Measurements from ENCODE around the gene GJA8. TPM values are rescaled to one million over a fixed set of nuclear protein-coding genes. Genes with fewer than 3 reads are reported as not detected.
"Not testable (repeated sequence)": the region's sequence is repeated elsewhere in the genome, so short reads cannot be mapped to it uniquely, and the experiment has no call there.

GJA8 gene
- not detected for total RNA-seq

DNA sequence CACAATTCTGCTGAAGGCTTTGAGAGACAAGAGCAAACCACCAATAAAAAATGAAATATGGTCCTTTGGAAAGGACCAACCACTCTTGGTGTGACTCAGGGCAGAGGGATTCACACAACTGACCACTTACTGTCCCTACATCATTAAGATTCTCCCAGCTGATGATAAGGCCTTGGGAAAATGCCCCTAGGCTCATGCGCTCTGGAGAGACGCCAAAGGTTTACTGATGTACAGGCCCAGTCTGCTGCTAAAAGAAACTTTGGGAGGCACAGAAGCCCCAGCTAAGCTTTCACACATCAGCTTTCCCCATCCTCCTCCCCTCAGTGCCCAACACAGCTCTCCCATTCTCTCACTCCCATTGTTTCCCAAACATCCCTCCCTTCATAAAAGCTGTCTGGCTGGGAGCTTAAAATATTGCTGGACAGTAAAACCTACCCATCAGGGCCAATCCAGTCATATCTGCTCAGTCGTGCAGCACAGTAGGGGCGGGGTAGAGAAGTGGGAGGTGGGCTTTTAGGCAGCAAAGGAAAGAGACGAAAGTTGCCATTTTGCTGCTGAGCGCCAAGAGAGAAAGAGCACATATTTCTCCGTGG, at the start of gene GJA8:
TSS of gene GJA8 (plus strand) at position 543 of the 593 bp plus-strand sequence. CDS start 5,161 bp downstream, outside the sequence.
- POLR2A ChIA-PET = no interaction called here

DNA sequence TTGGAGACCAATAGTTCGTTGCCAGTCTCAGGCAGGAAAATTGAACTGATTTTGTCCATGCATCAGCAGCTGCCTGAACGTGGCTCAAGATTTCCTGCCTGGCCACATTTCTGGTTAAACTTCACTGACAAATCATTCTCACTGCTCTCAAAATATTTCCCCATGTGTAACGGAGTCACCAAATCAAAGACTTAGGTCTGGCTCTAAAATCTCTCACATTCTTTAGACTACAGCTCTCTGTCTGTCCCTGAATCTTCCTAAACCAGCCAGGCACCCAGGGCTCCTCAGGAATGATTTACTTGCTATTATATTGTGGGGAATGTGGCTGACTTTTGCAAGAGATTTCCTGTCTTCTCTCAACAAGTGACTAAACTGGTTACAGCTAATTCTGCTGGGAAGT, 49.2 kb upstream of the GJA8 start:
- POLR2A ChIA-PET = no interaction called here
- CTCF ChIA-PET = no interaction called here

More for the DNA sequence above, at the start of gene GJA8:
- CTCF ChIA-PET = interaction anchor here (2.2 kb wide), 1 partner anchor 10 kb away, joined by 10 read pairs; no protein-coding TSS in a partner anchor

DNA sequence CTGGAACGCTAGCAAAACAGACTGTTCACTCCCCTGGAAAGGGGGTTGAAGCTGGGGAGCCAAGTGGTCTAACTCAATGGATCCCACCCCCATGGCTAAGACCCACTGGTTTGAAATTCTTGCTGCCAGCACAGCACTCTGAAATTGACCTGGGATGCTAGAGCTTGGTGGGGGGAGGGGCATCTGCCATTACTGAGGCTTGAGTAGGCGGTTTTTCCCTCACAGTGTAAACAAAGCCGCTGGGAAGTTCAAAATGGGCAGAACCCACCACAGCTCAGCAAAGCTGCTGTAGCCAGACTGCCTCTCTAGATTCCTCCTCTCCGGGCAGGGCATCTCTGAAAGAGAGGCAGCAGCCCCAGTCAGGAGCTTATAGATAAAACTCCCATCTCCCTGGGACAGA, 47.6 kb upstream of the GJA8 start:
- POLR2A ChIA-PET, CTCF ChIA-PET: not testable (repeated sequence)

DNA sequence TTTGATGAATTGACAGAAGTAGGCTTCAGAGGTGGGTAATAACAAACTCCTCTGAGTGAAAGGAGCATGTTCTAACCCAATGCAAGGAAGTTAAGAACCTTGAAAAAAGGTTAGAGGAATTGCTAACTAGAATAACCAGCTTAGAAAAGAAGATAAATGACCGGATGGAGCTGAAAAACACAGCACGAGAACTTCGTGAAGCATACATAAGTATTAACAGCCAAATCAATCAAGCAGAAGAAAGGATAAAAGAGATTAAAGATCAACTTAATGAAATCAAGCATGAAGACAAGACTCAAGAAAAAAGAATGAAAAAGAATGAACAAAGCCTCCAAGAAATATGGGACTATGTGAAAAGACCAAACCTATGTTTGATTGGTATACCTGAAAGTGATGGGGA, 46.6 kb upstream of the GJA8 start:
- POLR2A ChIA-PET, CTCF ChIA-PET: not testable (repeated sequence)

DNA sequence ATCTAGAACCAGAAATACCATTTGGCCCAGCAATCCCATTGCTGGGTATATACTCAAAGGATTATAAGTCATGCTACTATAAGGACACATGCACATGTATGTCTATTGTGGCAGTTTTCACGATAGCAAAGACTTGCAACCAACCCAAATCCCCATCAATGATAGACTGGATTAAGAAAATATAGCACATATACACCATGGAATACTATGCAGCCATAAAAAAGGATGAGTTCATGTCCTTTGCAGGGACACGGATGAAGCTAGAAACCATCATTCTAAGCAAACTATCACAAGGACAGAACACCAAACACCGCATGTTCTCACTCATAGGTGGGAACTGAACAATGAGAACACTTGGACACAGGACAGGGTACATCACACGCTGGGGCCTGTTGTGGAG, 35.4 kb upstream of the GJA8 start:
- CTCF ChIA-PET, POLR2A ChIA-PET: not testable (repeated sequence)

DNA sequence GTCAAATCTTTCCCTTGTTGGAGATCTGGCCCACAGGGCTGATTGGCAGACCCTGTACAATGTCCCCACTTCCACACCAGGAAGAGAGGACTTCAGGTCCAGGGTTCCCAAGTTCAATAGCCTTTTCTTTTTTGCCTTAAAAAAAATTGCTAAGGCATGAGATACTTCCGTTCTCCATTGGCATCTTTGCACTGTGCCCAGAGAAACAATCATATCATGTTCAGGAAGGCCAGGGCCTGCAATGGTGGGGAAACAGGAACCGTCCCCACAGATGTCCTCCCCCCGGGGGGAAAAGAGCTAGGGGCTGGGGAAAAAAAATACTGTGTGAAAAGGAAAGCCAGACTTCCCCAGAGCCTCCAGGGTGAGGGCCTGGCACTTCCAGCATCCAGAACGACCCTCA, 24.6 kb upstream of the GJA8 start:
- ChIA-PET CTCF (no interaction called here), POLR2A (no interaction called here)

DNA sequence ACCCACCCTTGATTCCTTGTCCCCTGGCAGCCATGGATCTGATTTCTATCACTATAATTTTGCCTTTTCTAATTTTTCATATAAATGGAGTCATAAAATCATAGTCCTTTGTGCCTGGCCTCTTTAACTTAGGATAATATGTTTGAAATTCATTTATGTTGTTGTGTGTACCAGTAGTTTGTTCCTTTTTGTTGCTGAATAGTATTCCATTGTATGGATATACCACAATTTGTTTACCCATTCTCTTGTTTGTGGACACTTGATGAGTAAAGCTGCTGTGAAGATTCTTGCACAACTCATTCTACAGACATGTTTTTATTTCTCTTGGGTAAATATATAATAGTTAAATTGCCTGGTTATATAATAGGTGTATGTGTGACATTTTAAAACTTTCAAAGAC, 22.7 kb upstream of the GJA8 start:
- POLR2A ChIA-PET = no interaction called here
- CTCF ChIA-PET = no interaction called here

DNA sequence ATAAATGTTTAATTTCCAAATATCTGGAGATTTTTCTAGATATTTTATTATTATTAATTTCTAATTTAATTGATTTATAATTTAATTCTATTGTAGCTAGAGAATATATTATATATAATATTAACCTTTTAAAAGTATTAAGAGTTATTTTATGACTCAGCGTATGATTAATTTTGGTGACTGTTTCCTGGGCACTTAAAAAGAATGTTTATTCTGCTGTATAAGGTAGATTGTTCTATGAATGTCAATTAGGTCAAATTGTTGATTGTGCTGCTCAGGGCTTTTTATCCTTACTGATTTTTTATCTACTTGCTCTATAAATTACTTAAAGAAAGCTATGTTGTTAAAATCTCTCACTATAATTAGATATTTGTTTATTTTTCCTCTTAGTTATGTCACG, 20.1 kb upstream of the GJA8 start:
- ChIA-PET POLR2A (no interaction called here), CTCF (interaction anchor here (0.8 kb wide), 1 partner anchor 10 kb away, joined by 3 read pairs; no protein-coding TSS in a partner anchor)

DNA sequence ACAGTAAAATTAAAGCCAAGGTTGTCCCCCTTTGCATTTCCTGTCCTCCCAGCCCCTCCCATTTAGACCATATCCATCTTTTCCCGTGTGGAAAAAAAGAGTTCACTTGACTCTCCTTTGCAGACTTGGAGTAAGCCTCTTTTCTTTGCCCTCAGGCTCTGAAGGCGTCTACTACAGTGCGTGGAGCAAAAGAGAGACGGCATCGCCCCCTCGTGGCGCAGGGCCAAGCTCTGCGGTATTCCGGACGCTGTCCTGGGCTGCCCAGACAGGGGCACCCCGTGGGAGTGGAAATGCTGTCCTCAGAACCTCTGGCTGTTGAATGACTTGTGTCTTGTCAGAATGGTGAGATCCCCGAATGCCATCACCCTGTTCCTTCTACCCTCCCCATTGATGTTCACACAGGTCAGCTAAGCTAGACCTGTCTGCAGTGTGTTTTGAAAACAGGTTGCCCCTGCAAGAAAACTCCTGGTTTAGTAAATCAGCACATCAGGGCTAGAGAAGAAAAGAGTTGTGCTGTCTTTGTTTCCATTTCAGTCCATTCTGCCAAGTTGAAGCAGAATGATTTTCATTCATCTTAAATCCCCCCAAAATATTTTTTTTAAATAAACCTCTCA, 12.3 kb upstream of the GJA8 start:
- CTCF ChIA-PET = interaction anchor here (0.7 kb wide), 1 partner anchor 186 kb away, joined by 3 read pairs; no protein-coding TSS in a partner anchor
- POLR2A ChIA-PET = no interaction called here

DNA sequence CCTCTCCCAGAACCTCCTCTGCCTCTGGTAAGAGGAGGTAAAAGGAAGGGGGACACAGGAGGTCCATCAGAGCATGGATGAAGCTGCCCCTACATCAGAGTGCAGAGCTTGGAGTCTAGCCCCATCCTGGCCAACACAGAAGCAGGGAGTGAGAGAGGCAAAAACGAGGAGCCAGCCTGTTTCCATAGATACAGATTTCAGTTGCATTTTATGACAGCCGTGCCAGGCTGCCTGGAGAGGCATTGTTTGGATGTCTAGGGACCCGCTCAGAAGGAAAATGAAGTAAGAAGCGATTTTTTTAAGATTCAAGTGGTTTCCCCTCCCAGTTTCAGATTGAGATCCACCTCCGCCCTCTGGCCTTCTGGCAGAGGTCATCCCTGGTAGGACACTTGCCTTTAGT, 11.5 kb upstream of the GJA8 start:
- ChIA-PET CTCF (no interaction called here), POLR2A (no interaction called here)

DNA sequence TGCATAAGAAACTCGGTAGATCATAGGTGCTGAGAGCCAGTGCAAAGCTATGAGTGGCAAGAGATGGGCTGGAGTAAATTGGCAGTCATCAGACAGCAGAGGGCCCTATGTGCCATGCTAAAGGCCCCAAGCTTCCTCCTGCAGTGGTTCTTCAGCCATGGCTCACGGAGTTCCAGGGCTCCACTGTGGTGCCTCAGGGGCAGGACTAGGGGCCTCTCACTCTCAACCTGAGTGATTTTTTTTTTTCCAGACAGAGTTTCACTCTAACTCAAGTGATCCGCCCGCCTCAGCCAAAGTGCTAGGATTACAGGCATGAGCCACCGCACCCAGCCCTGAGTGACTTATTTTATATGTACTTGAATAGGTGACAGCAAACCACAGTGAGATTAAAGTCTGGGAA, 10.4 kb upstream of the GJA8 start:
- ChIA-PET POLR2A (no interaction called here), CTCF (interaction anchor here (0.5 to 1.8 kb wide), 9 partner anchors 10 to 361 kb away, joined by 3 to 10 read pairs (median 4); partner anchors contain the start of gene GJA8)

DNA sequence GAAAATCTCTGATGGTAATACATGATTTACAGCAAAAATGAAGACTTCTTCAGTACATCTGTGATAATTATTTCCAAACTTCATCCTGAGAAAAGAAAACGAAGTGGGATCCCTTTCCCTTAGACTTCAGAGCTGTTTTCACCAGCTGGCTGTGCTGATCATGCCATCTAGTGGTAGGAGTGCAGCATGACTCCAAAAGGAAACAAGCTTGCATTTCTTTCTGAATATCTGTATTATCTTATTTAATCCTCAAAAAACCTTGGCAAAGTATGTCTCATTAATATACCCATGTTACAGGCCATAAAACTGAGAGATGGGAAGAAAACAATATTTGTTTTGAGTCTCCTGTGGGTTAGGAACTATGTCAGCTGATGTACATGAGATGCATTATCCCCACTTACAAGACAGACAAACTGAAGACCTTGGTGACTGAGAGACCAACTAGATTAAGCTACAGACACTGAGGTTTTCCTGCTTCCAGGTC, 9.8 kb upstream of the GJA8 start:
- POLR2A ChIA-PET = no interaction called here
- CTCF ChIA-PET = interaction anchor here (0.5 to 1.8 kb wide), 14 partner anchors 10 to 255 kb away, joined by 3 to 10 read pairs (median 3); partner anchors contain the start of genes ACP6 and GJA8

DNA sequence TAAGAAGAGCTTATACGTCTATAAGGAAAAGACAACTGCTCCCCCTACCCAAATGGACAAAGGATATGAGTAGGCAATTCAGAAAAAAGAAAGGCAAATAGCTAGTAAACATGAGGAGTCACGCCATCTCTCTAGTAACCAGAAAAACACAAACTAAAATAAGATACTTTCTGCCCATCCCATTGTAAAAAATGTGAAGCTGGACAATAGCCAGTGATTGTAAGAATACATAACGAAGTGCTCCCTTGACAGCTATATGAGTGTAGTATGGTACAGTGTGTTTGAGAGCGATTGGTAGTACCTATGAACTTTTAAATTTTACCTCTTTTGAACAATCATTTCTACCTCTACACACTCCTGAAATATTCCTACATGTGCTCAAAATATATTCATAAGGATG, 7.5 kb upstream of the GJA8 start:
- POLR2A ChIA-PET = no interaction called here
- CTCF ChIA-PET = no interaction called here

DNA sequence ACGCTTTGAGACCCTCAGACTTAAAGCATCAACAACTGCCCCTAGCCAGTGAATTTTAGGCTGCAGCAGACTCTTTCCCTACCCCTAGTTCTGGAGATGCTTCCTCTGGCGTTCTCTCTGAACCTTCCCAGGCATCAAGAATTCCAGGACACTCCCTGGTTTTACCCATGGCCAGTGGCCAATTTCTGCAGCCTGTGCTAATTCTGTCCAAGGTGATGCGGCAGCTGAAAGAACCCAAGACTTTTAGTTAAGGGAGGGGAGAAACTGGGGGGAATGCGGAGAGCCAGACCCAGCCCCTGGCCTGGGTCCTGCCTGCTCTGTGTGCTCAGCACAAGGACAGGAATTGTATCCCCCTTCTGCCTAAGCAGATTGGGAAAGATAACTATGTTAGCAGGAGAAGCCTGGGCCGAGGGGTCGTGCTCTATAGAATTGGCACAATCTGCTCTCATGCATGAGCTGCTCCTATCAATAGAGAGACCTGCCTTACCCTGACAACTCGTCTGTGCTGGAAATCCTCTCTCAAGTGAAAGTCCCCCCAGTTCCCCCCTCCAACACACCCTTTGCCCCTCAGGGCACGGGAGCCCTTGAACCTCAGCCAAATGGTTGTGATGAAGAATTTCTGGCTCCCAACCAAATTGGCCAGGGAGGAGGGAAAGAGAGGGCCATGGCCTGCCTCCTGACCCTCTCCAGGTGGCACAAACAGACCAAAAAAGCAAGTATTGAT, 5.4 kb upstream of the GJA8 start:
- CTCF ChIA-PET = no interaction called here
- POLR2A ChIA-PET = no interaction called here

DNA sequence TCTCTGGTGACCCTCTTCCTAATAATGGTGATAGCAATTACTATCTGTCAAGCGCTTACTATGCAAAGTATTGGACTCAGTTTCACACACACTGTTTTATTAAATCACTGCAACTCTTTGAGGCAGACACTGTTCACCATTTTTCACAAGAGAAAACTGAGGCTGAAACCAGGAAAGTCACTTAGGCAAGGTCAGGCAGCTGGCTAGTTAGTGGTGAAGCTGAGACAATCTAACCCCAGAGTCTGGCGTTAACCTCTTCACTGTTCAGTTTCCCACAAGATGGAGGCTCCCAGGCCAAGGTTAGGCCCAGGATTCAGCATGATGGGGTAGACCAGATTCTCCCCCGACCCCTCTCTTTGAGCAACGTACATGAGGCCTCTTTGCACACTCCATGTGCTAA, 4.8 kb upstream of the GJA8 start:
- CTCF ChIA-PET = no interaction called here
- POLR2A ChIA-PET = no interaction called here

DNA sequence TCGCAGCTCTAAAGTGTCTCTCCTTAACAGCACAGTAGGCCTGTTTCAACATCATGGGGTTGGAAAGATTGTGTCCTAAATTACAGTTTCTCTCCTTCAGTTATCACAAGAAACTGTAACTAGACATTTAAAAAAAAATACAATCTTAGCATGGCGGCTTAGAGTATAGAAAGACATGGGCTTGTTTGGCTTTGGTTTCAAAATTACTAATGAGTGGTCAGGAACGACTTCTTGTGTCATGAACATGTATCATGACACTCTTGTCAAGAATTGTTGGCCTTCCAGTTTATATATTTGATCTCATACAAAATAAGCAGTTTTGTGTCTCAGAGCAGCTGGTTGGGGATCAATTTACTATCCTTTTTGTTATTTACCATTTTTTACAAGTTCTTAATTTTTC, 2.1 kb downstream of the GJA8 start:
- POLR2A ChIA-PET = no interaction called here
- CTCF ChIA-PET = interaction anchor here (2.2 kb wide), 1 partner anchor 12 kb away, joined by 10 read pairs; no protein-coding TSS in a partner anchor

DNA sequence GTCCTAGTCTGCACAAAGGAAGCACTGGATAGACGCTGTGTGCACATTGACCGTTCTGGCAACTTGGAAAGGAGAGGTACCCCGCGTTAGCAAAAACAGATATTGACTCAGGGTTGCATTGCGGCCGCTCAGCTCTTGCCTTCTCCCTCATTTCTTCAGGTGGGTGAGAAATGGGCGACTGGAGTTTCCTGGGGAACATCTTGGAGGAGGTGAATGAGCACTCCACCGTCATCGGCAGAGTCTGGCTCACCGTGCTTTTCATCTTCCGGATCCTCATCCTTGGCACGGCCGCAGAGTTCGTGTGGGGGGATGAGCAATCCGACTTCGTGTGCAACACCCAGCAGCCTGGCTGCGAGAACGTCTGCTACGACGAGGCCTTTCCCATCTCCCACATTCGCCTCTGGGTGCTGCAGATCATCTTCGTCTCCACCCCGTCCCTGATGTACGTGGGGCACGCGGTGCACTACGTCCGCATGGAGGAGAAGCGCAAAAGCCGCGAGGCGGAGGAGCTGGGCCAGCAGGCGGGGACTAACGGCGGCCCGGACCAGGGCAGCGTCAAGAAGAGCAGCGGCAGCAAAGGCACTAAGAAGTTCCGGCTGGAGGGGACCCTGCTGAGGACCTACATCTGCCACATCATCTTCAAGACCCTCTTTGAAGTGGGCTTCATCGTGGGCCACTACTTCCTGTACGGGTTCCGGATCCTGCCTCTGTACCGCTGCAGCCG, 5.4 kb downstream of the GJA8 start:
- CTCF ChIA-PET = no interaction called here
- POLR2A ChIA-PET = no interaction called here

DNA sequence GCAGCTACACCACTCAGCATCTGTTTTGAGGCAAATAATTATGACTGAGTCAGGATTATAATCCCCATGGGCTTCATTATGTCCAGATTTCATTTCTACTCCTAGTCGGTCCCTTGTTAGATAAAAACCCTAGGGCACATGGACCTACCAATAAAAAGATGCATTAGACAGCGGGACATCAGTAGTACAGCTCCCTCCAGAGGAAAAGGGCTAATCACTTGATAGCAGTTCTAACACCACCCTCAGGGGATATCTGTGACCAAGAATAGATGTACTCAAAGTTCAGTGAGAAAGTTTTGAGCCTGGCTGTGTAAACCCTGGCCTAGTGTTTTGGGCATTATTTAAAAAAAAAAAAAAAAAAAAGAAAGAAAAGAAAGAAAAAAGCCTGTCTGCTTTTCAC, 10.0 kb downstream of the GJA8 start:
- POLR2A ChIA-PET = no interaction called here
- CTCF ChIA-PET = no interaction called here

DNA sequence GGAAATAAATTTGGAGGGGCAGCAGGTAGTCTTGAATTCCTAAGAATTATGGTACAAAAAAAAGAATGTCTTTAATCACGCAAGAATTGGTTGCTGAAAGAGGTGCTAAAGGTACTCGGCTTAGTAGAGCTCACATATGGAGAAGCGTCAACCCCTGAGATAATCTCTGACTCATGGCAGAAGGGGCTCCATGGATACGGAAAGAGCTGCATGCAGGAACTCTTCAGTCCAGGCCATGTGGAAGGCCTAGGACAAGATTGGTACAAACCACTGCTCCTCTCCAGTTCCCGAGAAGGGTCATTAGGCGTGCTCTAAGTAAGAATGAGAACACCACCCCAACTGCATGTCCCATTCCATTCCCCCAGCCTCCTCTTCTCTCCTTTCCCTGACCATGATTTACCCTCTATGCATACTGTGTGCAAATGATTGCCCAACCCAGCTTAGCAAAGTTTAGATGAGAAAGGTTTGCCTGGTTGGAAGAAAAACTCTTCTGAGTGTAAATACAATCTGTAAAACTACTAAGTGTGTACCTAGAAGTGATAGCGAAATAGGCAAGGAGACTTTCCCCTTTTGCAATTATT, 10.9 kb downstream of the GJA8 start:
- CTCF ChIA-PET = no interaction called here
- POLR2A ChIA-PET = no interaction called here

DNA sequence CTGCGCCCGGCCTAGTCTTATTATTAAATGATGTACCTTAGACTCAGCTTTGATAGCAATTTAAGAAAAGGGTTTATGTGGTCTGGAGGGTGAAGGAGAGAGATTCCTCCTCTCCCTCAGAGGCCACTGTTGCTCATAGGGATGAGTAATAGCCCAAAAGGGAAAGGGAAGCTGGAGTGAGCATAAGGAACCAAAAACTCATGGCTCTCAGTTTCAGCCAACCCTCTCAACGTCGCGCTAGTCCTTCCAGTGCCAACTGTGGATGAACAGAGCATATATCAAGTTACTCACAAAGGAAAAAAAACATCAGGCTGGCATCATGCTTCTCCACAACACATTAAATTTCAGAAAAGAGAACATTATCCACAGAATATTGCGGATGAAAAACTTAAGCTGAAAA, 17.3 kb downstream of the GJA8 start:
- ChIA-PET POLR2A (no interaction called here), CTCF (no interaction called here)

Data from activated CD8-positive, alpha-beta memory T cell treated with anti-CD3 and anti-CD28 coated beads for 36 hours (primary cell).